HCEC 1CT (cell line): ENCODE results near the gene KRTAP12-4.

Source experiments
- DNase-seq: peaks from one replicate; pipeline ENCODE4 v3.0.0-alpha.2; 2017

The KRTAP12-4 gene

GRCh38 chr21:44606495-44606894 is 48.0 kb downstream of the KRTAP12-4 start:
- DNase-seq = no peak
